GM19438 (cell line): ENCODE measurements around the gene DNAAF9.

Experiments used
- ATAC-seq: cut with Tn5 transposase; IDR thresholded peaks from one replicate; pipeline ENCODE4 v1.9.1; 2021; ENCODE audit warnings: low read depth; ENCODE audit not compliant: unreplicated experiment

The DNAAF9 gene

GRCh38 chr20:3378138-3378537, 29.3 kb downstream of the DNAAF9 start:
- no peak for ATAC-seq

GRCh38 chr20:3377644-3378043, 29.8 kb downstream of the DNAAF9 start:
- no peak for ATAC-seq

GRCh38 chr20:3374296-3374695, 33.2 kb downstream of the DNAAF9 start:
- ATAC-seq, result no peak

- ATAC-seq, result no peak
Observed at GRCh38 chr20:3371754-3372153, 35.7 kb downstream of the DNAAF9 start.

GRCh38 chr20:3367089-3367488, 40.4 kb downstream of the DNAAF9 start:
- ATAC-seq, result no peak

GRCh38 chr20:3364323-3365013, 43.0 kb downstream of the DNAAF9 start:
- ATAC-seq, result no peak

- no peak for ATAC-seq
Observed at GRCh38 chr20:3360752-3361151, 46.7 kb downstream of the DNAAF9 start.

GRCh38 chr20:3358676-3359340, 48.7 kb downstream of the DNAAF9 start:
- no peak for ATAC-seq
